Stromal cell of bone marrow (primary cell): ENCODE data around the gene EIF4G1.
"Not testable (repeated sequence)": the region's sequence is repeated elsewhere in the genome, so short reads cannot be mapped to it uniquely, and the experiment has no call there.

Source experiments
- DNase-seq: peaks from one replicate; pipeline ENCODE4 v3.0.0-alpha.2; 2012; ENCODE audit warnings: low read depth

The EIF4G1 gene

GRCh38 chr3:184314363-184314699, at the start of gene EIF4G1:
TSS of gene EIF4G1 (plus strand) at chr3:184314606. CDS start at chr3:184315797, 1,191 bp downstream.
- DNase-seq, result peak; percentile 84

- not testable (repeated sequence) for DNase-seq
These were observed 47.2 kb upstream of the EIF4G1 start for GRCh38 chr3:184267249-184267648.

- no peak for DNase-seq
These were observed 42.1 kb upstream of the EIF4G1 start for GRCh38 chr3:184272269-184272668.

- DNase-seq, result no peak
These were observed 39.1 kb upstream of the EIF4G1 start for GRCh38 chr3:184275381-184275701.

GRCh38 chr3:184275961-184276910, 38.2 kb upstream of the EIF4G1 start, which contains the start of gene ECE2:
TSS of gene ECE2 (plus strand) at chr3:184276022. CDS start at chr3:184276154, 132 bp downstream.
- DNase-seq, result no peak

- DNase-seq, result no peak
These were observed 37.0 kb upstream of the EIF4G1 start for GRCh38 chr3:184277366-184277765.

GRCh38 chr3:184282941-184283340, 31.5 kb upstream of the EIF4G1 start:
- no peak for DNase-seq

GRCh38 chr3:184283681-184284080, 30.7 kb upstream of the EIF4G1 start:
- DNase-seq, result no peak

- peak; percentile 56 for DNase-seq
These were observed 29.7 kb upstream of the EIF4G1 start for GRCh38 chr3:184284696-184285095.

- DNase-seq, result no peak
These were observed 24.9 kb upstream of the EIF4G1 start for GRCh38 chr3:184289426-184289938.

- DNase-seq, result no peak
These were observed 24.1 kb upstream of the EIF4G1 start for GRCh38 chr3:184290331-184290730.

- no peak for DNase-seq
These were observed 23.2 kb upstream of the EIF4G1 start for GRCh38 chr3:184291044-184291737.

GRCh38 chr3:184291738-184292445, 22.5 kb upstream of the EIF4G1 start:
- DNase-seq, result no peak

- DNase-seq, result no peak
These were observed 18.6 kb upstream of the EIF4G1 start for GRCh38 chr3:184295771-184296170.

- no peak for DNase-seq
These were observed 17.8 kb upstream of the EIF4G1 start for GRCh38 chr3:184296616-184297015.

GRCh38 chr3:184298759-184299487, 15.5 kb upstream of the EIF4G1 start, which contains the start of gene PSMD2:
TSS of gene PSMD2 (plus strand) at chr3:184299241. CDS start at chr3:184299267, 26 bp downstream.
- peak; percentile 94 for DNase-seq

GRCh38 chr3:184299488-184300377, 14.7 kb upstream of the EIF4G1 start:
- no peak for DNase-seq

- no peak for DNase-seq
These were observed 14.1 kb upstream of the EIF4G1 start for GRCh38 chr3:184300378-184300720.

- DNase-seq, result no peak
These were observed 8.8 kb upstream of the EIF4G1 start for GRCh38 chr3:184305577-184305976.

GRCh38 chr3:184306341-184306972, 7.9 kb upstream of the EIF4G1 start:
- no peak for DNase-seq
